Measurements from ENCODE around the gene CLEC4M. TPM values are rescaled to one million over a fixed set of nuclear protein-coding genes. Genes with fewer than 3 reads are reported as not detected.

CLEC4M gene
- total RNA-seq, 1 donor from 2014 or later = not detected

GRCh38 chr19:7771072-7771471, 8.0 kb downstream of the CLEC4M start:
- H3K9me3 Mint-ChIP-seq = peaks cover 6% of the 10 kb centered on the region
- peaks cover 11% of the 10 kb centered on the region for H3K27me3 ChIP-seq
- DNase-seq (ENCODE audit: low spot score) = no peak
- H3K27ac ChIP-seq = no peak overlapping the region
- H3K36me3 Mint-ChIP-seq = no peaks in the 10 kb centered on the region
- H3K4me2 ChIP-seq = no peak overlapping the region
- H4K20me1 ChIP-seq (ENCODE audit: low read depth) = no peaks in the 10 kb centered on the region
- no peaks in the 10 kb centered on the region for H3K4me1 ChIP-seq
- no peaks in the 10 kb centered on the region for H3K36me3 ChIP-seq
- peaks cover 3% of the 10 kb centered on the region for H3K27me3 Mint-ChIP-seq (ENCODE audit: insufficient read depth, low read depth)
- no peak overlapping the region for H2AFZ ChIP-seq (replicated peaks)
- H3F3A ChIP-seq (ENCODE audit: low read depth) = no peaks in the 10 kb centered on the region
- H3K9me3 ChIP-seq (ENCODE audit: low read depth) = no peaks in the 10 kb centered on the region
- no peak overlapping the region for H3K4me3 ChIP-seq
- no peaks in the 10 kb centered on the region for H3K79me2 ChIP-seq (ENCODE audit: low read depth)
- no peak overlapping the region for H3K4me3 Mint-ChIP-seq
- H3K9ac ChIP-seq = no peak overlapping the region
- no peak overlapping the region for H3K27ac Mint-ChIP-seq
- TF ChIP-seq EZH2phosphoT487 (IDR thresholded peaks at IDR 0.05) = no peak
- TF ChIP-seq EZH2 (IDR thresholded peaks at IDR 0.05) = no peak
- TF ChIP-seq, protein P1, sequence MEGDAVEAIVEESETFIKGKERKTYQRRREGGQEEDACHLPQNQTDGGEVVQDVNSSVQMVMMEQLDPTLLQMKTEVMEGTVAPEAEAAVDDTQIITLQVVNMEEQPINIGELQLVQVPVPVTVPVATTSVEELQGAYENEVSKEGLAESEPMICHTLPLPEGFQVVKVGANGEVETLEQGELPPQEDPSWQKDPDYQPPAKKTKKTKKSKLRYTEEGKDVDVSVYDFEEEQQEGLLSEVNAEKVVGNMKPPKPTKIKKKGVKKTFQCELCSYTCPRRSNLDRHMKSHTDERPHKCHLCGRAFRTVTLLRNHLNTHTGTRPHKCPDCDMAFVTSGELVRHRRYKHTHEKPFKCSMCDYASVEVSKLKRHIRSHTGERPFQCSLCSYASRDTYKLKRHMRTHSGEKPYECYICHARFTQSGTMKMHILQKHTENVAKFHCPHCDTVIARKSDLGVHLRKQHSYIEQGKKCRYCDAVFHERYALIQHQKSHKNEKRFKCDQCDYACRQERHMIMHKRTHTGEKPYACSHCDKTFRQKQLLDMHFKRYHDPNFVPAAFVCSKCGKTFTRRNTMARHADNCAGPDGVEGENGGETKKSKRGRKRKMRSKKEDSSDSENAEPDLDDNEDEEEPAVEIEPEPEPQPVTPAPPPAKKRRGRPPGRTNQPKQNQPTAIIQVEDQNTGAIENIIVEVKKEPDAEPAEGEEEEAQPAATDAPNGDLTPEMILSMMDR (IDR thresholded peaks at IDR 0.05) = no peak
- H3K4me1 Mint-ChIP-seq = peaks cover 4% of the 10 kb centered on the region

- Mint-ChIP-seq H3K4me3 (no peak overlapping the region), H3K27me3 (ENCODE audit: insufficient read depth, low read depth) (peaks cover 6% of the 10 kb centered on the region), H3K27ac (no peak overlapping the region), H3K4me1 (peaks cover 4% of the 10 kb centered on the region), H3K36me3 (no peaks in the 10 kb centered on the region), H3K9me3 (peaks cover 2% of the 10 kb centered on the region)
- Histone ChIP-seq H3F3A (ENCODE audit: low read depth) (peaks cover 5% of the 10 kb centered on the region), H3K36me3 (no peaks in the 10 kb centered on the region), H3K9me3 (ENCODE audit: low read depth) (no peaks in the 10 kb centered on the region), H3K27me3 (no peaks in the 10 kb centered on the region), H3K4me2 (no peak overlapping the region), H3K27ac (no peak overlapping the region), H3K4me1 (peaks cover under 1% of the 10 kb centered on the region), H3K79me2 (ENCODE audit: low read depth) (no peaks in the 10 kb centered on the region), H3K4me3 (no peak overlapping the region), H4K20me1 (ENCODE audit: low read depth) (no peaks in the 10 kb centered on the region), H2AFZ (replicated peaks) (no peak overlapping the region), H3K9ac (no peak overlapping the region)
- DNase-seq (ENCODE audit: low spot score) = no peak
- no peak for TF ChIP-seq EZH2phosphoT487 (IDR thresholded peaks at IDR 0.05)
- TF ChIP-seq, protein P1 (IDR thresholded peaks at IDR 0.05) = no peak
- no peak for TF ChIP-seq EZH2 (IDR thresholded peaks at IDR 0.05)
Measured at GRCh38 chr19:7772752-7773291, 9.8 kb downstream of the CLEC4M start.

DNA sequence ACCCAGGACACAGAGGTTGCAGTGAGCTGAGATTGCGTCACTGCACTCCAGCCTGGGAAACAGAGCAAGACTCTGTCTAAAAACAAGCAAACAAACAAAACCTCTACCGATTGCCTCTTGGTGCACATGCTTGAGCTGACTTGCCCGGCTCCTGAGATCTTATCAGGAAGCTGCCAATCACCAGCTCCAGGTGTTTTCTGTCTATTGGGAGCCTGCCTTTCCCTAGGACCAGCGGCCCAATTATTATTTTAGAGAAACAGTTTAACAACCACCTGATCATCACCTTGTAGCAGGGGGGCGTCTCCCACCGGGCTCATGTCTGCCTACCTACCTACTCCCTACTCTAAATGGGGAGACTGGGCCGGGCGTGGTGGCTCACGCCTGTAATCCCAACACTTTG, 10.8 kb downstream of the CLEC4M start:
- Mint-ChIP-seq H3K27ac (no peak overlapping the region), H3K27me3 (ENCODE audit: insufficient read depth, low read depth) (peaks cover 11% of the 10 kb centered on the region), H3K36me3 (no peaks in the 10 kb centered on the region), H3K4me1 (peaks cover 4% of the 10 kb centered on the region), H3K4me3 (no peak overlapping the region), H3K9me3 (peaks cover 2% of the 10 kb centered on the region)
- no peak for TF ChIP-seq EZH2 (IDR thresholded peaks at IDR 0.05)
- Histone ChIP-seq H3F3A (ENCODE audit: low read depth) (peaks cover 13% of the 10 kb centered on the region), H3K9me3 (ENCODE audit: low read depth) (no peaks in the 10 kb centered on the region), H3K4me2 (no peak overlapping the region), H3K4me3 (no peak overlapping the region), H3K4me1 (peaks cover 8% of the 10 kb centered on the region), H3K27ac (no peak overlapping the region), H2AFZ (replicated peaks) (no peak overlapping the region), H3K36me3 (no peaks in the 10 kb centered on the region), H3K27me3 (no peaks in the 10 kb centered on the region), H4K20me1 (ENCODE audit: low read depth) (no peaks in the 10 kb centered on the region), H3K79me2 (ENCODE audit: low read depth) (no peaks in the 10 kb centered on the region), H3K9ac (no peak overlapping the region)
- no peak for DNase-seq (ENCODE audit: low spot score)

GRCh38 chr19:7775761-7776160, 12.7 kb downstream of the CLEC4M start:
- Histone ChIP-seq H3K9ac (no peak overlapping the region), H3K27ac (no peak overlapping the region), H3K9me3 (ENCODE audit: low read depth) (no peaks in the 10 kb centered on the region), H3K27me3 (peaks cover 9% of the 10 kb centered on the region), H3F3A (ENCODE audit: low read depth) (peaks cover 13% of the 10 kb centered on the region), H3K4me3 (no peak overlapping the region), H2AFZ (replicated peaks) (no peak overlapping the region), H3K4me1 (peaks cover 8% of the 10 kb centered on the region), H3K36me3 (no peaks in the 10 kb centered on the region), H3K4me2 (no peak overlapping the region), H3K79me2 (ENCODE audit: low read depth) (no peaks in the 10 kb centered on the region), H4K20me1 (ENCODE audit: low read depth) (no peaks in the 10 kb centered on the region)
- peaks cover 4% of the 10 kb centered on the region for H3K4me1 Mint-ChIP-seq
- no peak overlapping the region for H3K4me3 Mint-ChIP-seq
- H3K27me3 Mint-ChIP-seq (ENCODE audit: insufficient read depth, low read depth) = peaks cover 16% of the 10 kb centered on the region
- DNase-seq (ENCODE audit: low spot score) = no peak
- H3K27ac Mint-ChIP-seq = no peak overlapping the region
- no peak for TF ChIP-seq EZH2phosphoT487 (IDR thresholded peaks at IDR 0.05)
- TF ChIP-seq, protein P1 (IDR thresholded peaks at IDR 0.05) = no peak
- no peak for TF ChIP-seq EZH2 (IDR thresholded peaks at IDR 0.05)
- no peaks in the 10 kb centered on the region for H3K36me3 Mint-ChIP-seq
- H3K9me3 Mint-ChIP-seq = peaks cover 2% of the 10 kb centered on the region

All from neural progenitor cell (in vitro differentiated cells).